NCI-H2081 (cell line): ENCODE measurements around the gene PHYHD1.

Experiments used
- DNase-seq, 2 experiments: peaks; one replicate each; lab custom pipeline; 2025; lab: John Stamatoyannopoulos, UW

The PHYHD1 gene

GRCh38 chr9:128920381-128921058, at the start of gene PHYHD1:
PHYHD1 (plus strand) TSS chr9:128920982; CDS start chr9:128922324, 1,342 bp downstream.
- DNase-seq: peak in 1 of 2 experiments; percentile 11

GRCh38 chr9:128877852-128878251, 42.9 kb upstream of the PHYHD1 start:
- DNase-seq: no peak

GRCh38 chr9:128881884-128882676, 38.7 kb upstream of the PHYHD1 start, which contains the start of the genes KYAT1 and LRRC8A:
KYAT1 (minus strand) TSS chr9:128881950; CDS start chr9:128845405, 36,545 bp downstream.
LRRC8A (plus strand) TSS chr9:128882133; CDS start chr9:128907165, 25,032 bp downstream.
- peak; percentile 96 to 98 for DNase-seq

- peak in 1 of 2 experiments; percentile 22 for DNase-seq
These were observed 37.8 kb upstream of the PHYHD1 start for GRCh38 chr9:128882677-128883603.

- DNase-seq: no peak
These were observed 36.6 kb upstream of the PHYHD1 start for GRCh38 chr9:128884164-128884563.

GRCh38 chr9:128885376-128885775, 35.4 kb upstream of the PHYHD1 start:
- DNase-seq: no peak

- DNase-seq: no peak
These were observed 35.0 kb upstream of the PHYHD1 start for GRCh38 chr9:128885798-128886197.

GRCh38 chr9:128886211-128886891, 34.4 kb upstream of the PHYHD1 start:
- no peak for DNase-seq

GRCh38 chr9:128887049-128887448, 33.7 kb upstream of the PHYHD1 start:
- DNase-seq: no peak

GRCh38 chr9:128887914-128888350, 32.9 kb upstream of the PHYHD1 start:
- DNase-seq: peak in 1 of 2 experiments; percentile 7

- no peak for DNase-seq
These were observed 29.2 kb upstream of the PHYHD1 start for GRCh38 chr9:128891321-128892220.

GRCh38 chr9:128892221-128892921, 28.4 kb upstream of the PHYHD1 start:
- DNase-seq: no peak

GRCh38 chr9:128893354-128893753, 27.4 kb upstream of the PHYHD1 start:
- DNase-seq: no peak

GRCh38 chr9:128894764-128895163, 26.0 kb upstream of the PHYHD1 start:
- DNase-seq: no peak

GRCh38 chr9:128895556-128895955, 25.2 kb upstream of the PHYHD1 start:
- no peak for DNase-seq

- no peak for DNase-seq
These were observed 22.4 kb upstream of the PHYHD1 start for GRCh38 chr9:128898382-128898781.

- no peak for DNase-seq
These were observed 21.8 kb upstream of the PHYHD1 start for GRCh38 chr9:128898845-128899565.

- DNase-seq: no peak
These were observed 21.0 kb upstream of the PHYHD1 start for GRCh38 chr9:128899566-128900322.
